RWPE1 (cell line): ENCODE results near the gene PLIN5.

Source experiments
- CTCF ChIA-PET: fragments of 350-600 bp; sonication (Branson Sonifier 250); formaldehyde crosslinking; extraction: SDS; loops from one replicate; lab custom pipeline; 2021; lab: Yijun Ruan, JAX
- POLR2A ChIA-PET: fragments of 400-600 bp; formaldehyde crosslinking; extraction: SDS; loops from one replicate; lab custom pipeline; 2020; ENCODE audit warnings: antibody characterized with exemption; ENCODE audit not compliant: low non-redundant PET; lab: Yijun Ruan, JAX
- DNase-seq: peaks from one replicate; pipeline ENCODE4 v3.0.0; 2012; ENCODE audit warnings: low spot score
- H3K27ac ChIP-seq: fragments of 450-650 bp; 2 replicates; pipeline ENCODE4 v1.5.1; 2017
- CTCF ChIP-seq: fragments of 450-650 bp; conservative IDR thresholded peaks from 2 replicates; pipeline ENCODE4 v1.5.1; 2017; ENCODE audit warnings: low read depth, mild to moderate bottlenecking

The PLIN5 gene

DNA sequence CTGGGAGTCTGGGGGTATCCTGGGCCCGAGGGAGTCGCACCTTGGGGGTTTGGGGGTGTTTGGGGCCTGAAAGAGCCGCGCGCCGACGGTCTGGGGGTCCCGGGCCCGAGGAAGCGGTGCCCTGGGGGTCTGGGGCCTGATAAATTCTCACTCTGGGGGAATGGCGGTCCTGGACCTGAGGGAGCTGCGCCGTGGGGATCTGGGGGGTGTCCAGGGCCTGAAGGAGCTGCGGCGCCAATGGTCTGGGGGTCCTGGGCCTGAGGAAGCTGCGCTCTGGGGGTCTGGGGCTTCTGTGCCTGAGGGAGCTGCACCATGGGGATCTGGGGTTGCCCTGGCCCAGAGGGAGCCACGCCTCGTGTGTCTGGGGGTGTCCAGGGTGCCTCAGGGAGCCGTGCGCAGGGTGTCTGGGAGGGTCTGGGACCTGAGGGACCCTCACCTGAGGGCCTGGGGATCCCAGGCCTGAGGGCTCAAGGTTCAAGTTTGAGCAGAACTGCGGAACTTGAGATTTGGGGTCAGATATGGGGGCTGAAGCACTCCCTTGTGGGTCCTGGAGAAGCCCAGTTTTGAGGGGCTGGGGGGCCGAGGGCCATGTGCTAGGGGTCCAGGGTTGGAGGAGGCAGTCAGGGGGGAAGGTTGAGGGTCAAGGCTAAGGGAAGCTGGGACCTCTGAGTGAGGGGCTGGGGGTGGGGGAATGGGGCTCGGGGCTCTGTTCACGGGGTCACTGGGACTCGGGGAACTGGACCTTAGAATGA is 61.8 kb downstream of the PLIN5 start:
- ChIA-PET CTCF (interaction anchor here (0.5 kb wide), 1 partner anchor 624 kb away, joined by 3 read pairs; no protein-coding TSS in a partner anchor), POLR2A (no interaction called here)
- peak overlapping the region; percentile 97 for H3K27ac ChIP-seq
- no peak for TF ChIP-seq CTCF
- no peak for DNase-seq
